Measurements from ENCODE around the gene TMEM140.
"Not testable (repeated sequence)": the region's sequence is repeated elsewhere in the genome, so short reads cannot be mapped to it uniquely, and the experiment has no call there.

Gene TMEM140

GRCh38 chr7:135158141-135158655 lies 10.3 kb downstream of the TMEM140 start:
- no peak for DNase-seq (ENCODE audit: low read depth in 1 of 2, low spot score in 1 of 2)

DNA sequence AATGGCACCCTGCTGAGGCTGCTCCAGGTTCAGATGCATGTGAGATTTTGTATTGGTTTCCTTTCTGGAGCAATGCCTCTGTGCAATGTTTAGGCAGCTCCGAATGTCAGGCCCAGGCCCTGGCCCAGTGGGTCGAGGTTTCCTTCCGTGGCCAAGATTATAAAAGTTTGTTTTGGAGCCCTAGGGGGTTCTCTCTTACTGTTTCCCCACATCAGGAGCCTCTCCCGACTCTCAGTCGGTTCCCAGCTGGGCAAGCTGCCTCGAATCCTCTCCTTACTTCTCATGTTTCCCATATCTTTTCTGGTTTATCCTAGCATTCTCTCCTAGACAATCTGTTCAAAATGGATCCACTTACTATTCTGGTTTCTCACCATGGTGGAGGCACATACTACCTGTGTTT lies 11.0 kb downstream of the TMEM140 start:
- no peak for DNase-seq (ENCODE audit: low read depth in 1 of 2, low spot score in 1 of 2)

GRCh38 chr7:135159359-135160085 lies 11.7 kb downstream of the TMEM140 start:
- DNase-seq (ENCODE audit: low read depth in 1 of 2, low spot score in 1 of 2): no peak

DNA sequence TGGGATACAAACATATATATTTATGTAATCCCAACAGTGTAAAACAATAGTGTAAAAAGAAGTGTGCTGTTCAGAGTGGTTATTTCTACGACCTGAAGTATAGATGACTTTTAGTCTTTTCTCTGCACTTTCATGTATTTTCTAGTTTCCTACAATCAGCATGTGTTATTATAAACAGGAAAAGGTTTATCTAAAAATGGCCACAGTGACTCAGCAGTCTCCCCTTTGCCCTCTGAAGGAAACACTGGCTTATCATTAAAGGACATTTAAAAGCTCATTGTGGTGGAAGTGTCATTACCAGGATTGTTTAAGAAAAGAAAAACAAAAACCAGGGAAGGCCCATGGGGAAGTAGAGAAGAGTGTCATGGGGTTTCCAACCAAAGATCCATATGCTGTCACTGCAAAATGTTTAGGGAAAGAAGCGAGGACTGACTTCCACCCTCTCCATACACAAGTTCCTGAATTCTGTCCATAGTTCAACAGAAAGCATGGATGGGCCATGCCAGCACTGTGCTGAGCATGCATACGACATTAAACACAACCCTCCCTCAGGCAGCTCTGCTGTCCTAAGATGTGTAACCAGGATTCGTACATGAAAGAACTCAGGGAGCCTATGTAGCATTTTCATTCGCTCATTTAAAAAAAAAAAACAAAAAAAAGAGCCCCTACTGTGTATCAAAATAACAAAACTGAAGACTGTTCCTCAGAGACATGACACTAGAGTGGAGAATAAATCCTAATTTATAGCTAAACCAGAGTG lies 12.4 kb downstream of the TMEM140 start:
- no peak for DNase-seq (ENCODE audit: low read depth in 1 of 2, low spot score in 1 of 2)

- no peak for DNase-seq (ENCODE audit: low read depth in 1 of 2, low spot score in 1 of 2)
Observed at GRCh38 chr7:135160858-135161653, 13.2 kb downstream of the TMEM140 start.

DNA sequence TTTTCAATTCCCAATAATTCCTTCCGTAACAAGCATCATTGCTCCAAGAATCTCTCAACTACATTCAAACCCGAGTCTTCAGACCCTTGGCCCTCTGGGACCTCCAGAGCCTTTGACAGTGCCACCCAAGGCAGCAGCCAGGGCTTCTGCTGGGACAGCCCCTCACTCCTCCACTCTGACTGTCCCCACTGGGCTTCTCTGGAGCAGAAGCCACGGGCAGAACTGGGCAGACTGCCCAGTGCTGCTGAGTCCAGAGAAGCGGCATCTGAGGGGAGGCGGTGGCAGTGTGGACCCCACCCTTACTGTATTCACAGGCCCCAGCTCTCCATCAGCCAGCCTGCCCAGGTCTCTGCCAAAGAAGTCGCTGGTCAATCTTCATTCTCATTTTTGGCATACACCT lies 13.8 kb downstream of the TMEM140 start:
- DNase-seq (ENCODE audit: low read depth in 1 of 2, low spot score in 1 of 2): no peak

- DNase-seq (ENCODE audit: low read depth in 1 of 2, low spot score in 1 of 2): no peak
Observed at GRCh38 chr7:135162382-135163001, 14.6 kb downstream of the TMEM140 start.

DNA sequence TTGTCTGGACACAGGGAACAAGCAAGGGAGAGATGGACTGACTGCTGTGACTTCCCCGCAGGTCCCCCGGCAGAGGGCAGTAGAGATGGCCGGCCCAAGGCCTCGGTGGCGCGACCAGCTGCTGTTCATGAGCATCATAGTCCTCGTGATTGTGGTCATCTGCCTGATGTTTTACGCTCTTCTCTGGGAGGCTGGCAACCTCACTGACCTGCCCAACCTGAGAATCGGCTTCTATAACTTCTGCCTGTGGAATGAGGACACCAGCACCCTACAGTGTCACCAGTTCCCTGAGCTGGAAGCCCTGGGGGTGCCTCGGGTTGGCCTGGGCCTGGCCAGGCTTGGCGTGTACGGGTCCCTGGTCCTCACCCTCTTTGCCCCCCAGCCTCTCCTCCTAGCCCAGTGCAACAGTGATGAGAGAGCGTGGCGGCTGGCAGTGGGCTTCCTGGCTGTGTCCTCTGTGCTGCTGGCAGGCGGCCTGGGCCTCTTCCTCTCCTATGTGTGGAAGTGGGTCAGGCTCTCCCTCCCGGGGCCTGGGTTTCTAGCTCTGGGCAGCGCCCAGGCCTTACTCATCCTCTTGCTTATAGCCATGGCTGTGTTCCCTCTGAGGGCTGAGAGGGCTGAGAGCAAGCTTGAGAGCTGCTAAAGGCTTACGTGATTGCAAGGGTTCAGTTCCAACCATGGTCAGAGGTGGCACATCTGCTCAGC lies 16.6 kb downstream of the TMEM140 start:
- no peak for DNase-seq (ENCODE audit: low read depth in 1 of 2, low spot score in 1 of 2)

GRCh38 chr7:135165862-135166261 lies 18.0 kb downstream of the TMEM140 start:
- DNase-seq (ENCODE audit: low read depth in 1 of 2, low spot score in 1 of 2): no peak

- no peak for DNase-seq (ENCODE audit: low read depth in 1 of 2, low spot score in 1 of 2)
Observed at GRCh38 chr7:135166338-135166990, 18.6 kb downstream of the TMEM140 start.

GRCh38 chr7:135167365-135167917 lies 19.6 kb downstream of the TMEM140 start:
- DNase-seq (ENCODE audit: low read depth in 1 of 2, low spot score in 1 of 2): no peak

DNA sequence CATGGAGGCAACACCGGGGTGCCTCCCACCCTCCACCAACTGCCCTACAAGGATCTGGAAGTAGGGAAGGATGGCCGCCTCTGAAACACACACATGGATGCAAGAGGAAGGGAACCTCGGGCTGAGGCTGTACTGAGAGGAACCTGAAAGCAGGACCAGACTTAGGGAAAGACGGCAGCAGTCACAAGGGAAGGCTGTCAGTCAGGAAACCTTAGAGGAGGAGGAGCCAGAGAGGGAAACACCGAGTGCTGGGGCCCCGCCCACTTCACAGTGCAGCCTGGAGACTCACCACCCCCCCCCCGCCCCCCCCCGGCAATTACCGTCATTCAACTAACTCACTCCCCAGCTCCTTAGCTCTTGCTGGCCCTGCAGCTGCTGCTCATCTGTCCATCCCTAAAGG lies 20.1 kb downstream of the TMEM140 start:
- no peak for DNase-seq (ENCODE audit: low read depth in 1 of 2, low spot score in 1 of 2)

- DNase-seq (ENCODE audit: low read depth in 1 of 2, low spot score in 1 of 2): no peak
Observed at GRCh38 chr7:135168489-135169140, 20.7 kb downstream of the TMEM140 start.

DNA sequence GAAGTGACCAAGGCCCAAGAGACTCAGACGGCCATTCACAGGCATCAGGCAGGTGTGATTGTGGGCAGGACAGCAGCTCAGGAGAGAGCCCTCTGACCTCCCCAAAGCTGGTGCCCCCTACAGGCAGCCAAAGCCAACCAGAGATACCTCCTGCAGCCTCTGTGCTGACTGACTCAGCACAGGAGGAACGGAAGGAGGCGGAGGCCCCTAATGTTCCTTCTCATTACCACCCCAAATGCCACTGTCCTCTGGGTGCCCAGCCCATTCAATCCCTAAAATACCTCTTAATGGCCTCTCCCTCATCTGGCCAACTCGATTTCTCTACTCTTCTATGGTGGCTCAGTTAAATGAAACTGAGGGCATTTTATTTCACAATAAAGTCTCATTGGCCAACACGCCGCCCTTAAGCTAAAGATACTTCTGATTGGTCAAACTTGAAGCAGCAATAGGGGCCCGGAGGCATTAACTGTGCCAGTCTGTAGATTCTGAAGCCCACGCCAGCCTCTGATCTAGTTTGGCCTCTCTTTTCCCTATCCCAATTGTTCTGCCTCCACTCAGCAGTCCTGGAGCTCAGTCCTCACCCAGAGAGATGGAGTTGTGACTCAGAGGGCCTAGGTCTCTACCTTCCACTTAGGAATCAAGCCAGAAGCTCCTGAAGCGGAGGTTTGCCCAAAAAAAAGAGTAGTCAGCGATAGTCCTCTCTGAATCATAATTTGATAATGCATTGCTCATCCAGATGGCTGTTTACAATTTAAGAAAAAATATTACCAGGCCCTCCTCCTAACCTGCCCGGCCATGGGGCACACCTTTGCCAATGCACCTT lies 21.5 kb downstream of the TMEM140 start:
- DNase-seq (ENCODE audit: low read depth in 1 of 2, low spot score in 1 of 2): no peak

DNA sequence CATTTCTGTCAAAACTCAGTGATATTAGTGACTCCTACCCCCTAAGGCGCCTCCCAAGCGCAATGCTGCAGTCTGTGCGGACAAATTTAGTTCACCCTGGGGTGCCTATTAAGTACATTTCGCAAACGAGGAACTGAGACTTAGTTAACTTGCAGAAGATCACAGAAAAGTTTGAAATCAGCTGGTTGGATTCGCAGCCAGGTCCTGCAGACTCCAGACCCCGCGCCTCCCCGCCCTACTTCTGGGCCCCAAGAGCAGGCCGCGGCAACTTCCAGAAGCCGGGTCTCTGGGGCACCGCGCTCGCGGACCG lies 22.0 kb downstream of the TMEM140 start:
- no peak for DNase-seq (ENCODE audit: low read depth in 1 of 2, low spot score in 1 of 2)

DNA sequence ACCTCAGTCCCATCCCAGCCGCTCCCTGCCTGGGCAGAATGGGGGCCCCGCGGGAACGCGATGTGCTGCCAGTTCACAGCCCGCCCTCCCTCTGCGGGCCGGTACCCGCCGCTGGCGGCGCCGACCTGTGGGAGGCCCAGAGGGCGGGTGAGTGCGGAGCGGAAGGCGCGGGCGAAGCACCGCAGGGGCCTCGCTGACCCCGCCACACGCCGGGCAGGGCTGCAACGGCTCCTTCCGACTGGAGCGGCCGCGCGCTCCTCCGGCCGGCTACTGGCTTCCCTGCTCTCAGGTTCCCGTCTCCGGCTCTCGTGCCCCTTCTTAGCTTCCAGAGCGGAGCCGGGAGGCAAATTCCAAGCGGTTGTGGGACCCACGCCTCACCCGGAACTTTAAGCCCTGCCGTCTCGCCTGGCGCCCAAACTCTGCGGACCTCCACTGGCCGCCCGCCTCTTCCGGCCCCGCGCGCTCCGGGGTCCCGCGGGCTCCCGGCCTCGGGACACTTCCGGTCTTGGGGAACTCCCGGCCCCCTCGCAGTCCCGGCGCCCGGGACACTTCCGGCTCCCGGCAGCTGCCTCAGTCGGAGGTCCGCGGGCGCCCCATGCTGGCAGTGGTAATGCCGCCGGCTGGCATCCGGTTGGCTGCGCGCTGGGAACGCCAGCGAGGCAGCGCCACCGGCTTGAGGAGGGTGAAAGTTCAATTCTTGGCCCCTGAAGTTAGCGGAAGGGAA lies 22.6 kb downstream of the TMEM140 start, which contains the start of gene CYREN:
Gene CYREN, minus strand, starts transcription at position 434 of the 724 bp plus-strand sequence. CDS start 1,785 bp downstream, outside the sequence.
- DNase-seq (ENCODE audit: low read depth in 1 of 2, low spot score in 1 of 2): peak; percentile 79 to 91

- DNase-seq (ENCODE audit: low read depth in 1 of 2, low spot score in 1 of 2): not testable (repeated sequence)
Observed at GRCh38 chr7:135170998-135171481, 23.2 kb downstream of the TMEM140 start.
